Measurements from ENCODE around the gene DMXL2.
"Not testable (repeated sequence)": the region's sequence is repeated elsewhere in the genome, so short reads cannot be mapped to it uniquely, and the experiment has no call there.

The DMXL2 gene

DNA sequence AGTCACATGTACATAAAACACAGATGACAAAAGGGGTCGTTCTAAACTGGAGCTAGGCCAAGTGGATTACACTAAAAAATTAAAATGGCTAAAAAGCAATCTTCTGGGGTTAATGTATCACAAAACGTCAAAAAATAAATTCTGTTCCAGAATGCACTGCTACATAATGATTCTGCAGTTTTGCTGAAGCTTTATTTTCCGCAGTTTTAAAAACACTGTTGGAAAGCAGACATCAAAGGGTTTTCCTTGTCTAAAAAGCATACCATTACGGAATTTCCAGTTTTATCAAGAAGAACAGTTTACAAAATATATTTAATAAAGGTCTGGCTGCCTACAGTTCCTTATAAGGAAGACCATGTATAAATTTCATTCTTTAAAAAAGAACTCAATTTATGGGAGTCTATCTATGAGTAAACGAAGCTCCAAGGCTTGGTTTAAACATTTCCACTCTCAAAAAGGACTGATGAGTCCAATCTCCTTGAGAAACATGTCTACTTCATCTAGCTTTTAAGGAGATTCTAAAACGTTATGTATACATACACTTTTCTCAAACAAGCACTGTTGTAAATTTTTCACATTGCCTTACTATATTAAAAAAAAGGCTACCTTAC, 1.3 kb downstream of the DMXL2 start:
- no peak for DNase-seq

DNA sequence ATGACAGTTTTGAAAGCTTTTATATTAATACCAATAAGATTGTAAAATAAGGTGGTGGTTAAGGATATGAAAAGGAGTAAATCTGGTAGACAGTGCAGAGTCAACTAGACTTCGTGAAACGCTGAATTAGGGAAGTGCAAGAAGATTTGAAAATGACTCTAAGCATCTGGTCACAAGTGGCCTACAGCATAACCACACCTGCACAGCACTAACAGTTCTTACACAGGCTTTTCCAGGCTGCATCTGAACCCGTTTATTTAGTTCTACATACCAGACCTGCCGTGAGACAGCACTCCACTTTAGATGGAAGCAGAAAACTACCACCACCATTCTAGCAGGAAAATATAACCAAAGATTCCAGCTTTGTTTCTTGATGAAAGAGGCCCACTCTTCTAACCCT, 1.9 kb downstream of the DMXL2 start:
- DNase-seq = no peak

- no peak for DNase-seq
These were observed 2.4 kb downstream of the DMXL2 start for GRCh38 chr15:51620122-51620521.

GRCh38 chr15:51619331-51620035, 3.1 kb downstream of the DMXL2 start:
- no peak for DNase-seq

- no peak for DNase-seq
These were observed 4.7 kb downstream of the DMXL2 start for GRCh38 chr15:51617886-51618285.

GRCh38 chr15:51613951-51614350, 8.6 kb downstream of the DMXL2 start:
- DNase-seq = no peak

GRCh38 chr15:51612669-51613068, 9.9 kb downstream of the DMXL2 start:
- DNase-seq = not testable (repeated sequence)

GRCh38 chr15:51603462-51603948, 19.1 kb downstream of the DMXL2 start:
- DNase-seq = not testable (repeated sequence)

- DNase-seq = no peak
These were observed 19.6 kb downstream of the DMXL2 start for GRCh38 chr15:51603002-51603401.

DNA sequence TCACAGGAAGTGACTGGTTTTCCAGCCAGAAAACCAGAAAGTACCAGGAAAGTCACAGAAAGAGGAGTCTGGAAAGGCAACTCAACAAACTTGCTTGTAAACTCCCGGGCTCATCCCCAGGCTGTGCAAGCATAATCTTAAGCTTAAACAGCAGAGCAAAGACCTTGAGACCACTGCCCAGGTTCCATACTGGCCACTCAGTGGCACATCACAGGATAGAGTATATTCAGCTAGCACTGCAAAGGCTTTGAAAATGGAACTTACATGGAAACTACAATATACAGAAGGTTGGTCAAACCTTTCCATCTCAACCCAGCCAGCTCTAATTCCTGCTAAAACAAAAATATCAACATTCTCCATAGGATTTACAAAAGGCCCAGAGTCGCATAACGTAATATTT, 20.1 kb downstream of the DMXL2 start:
- DNase-seq = no peak

- DNase-seq = no peak
These were observed 20.8 kb downstream of the DMXL2 start for GRCh38 chr15:51601801-51602200.

DNA sequence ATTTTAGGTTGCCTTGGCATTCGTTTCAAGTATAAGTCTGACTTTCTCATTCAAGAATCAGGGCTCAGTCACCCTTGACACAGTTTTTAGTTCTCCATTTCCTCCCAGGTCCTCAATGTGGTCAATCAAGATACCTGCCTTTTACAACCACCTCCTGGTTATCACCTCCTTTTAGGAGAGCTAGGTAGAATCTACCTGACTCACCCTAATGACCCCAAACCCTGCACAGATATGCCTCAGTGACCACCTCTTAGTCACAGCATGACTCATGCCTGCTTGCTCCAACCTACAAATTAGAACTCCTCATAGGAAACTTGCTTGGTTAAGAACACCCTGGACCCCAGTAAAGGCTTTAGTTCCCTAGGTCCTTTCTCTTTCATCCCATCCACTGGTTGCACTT, 22.5 kb downstream of the DMXL2 start:
- DNase-seq = no peak

GRCh38 chr15:51589881-51590568, 32.5 kb downstream of the DMXL2 start:
- DNase-seq = no peak

GRCh38 chr15:51588966-51589365, 33.6 kb downstream of the DMXL2 start:
- DNase-seq = no peak

DNA sequence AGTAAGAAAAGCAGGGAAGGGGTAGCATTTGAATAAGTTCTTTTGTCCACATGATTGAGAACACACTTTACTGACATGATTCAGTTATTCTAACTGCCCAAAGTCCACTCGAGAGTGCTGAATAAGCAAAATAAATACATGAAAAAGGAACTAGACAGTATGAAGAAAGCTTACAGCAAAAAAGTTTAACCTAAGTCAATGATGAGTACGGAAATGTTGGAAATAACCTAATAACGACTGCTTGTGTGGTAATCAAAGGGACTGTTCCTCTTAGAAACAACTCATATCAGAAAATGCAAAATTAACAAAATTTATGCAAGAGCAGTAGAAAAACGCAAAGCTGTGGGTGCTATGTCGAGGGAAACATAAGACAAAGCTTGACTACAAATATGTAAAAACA, 36.6 kb downstream of the DMXL2 start:
- no peak for DNase-seq

GRCh38 chr15:51580982-51581381, 41.6 kb downstream of the DMXL2 start:
- DNase-seq = no peak

GRCh38 chr15:51580385-51580784, 42.2 kb downstream of the DMXL2 start:
- DNase-seq = no peak

DNA sequence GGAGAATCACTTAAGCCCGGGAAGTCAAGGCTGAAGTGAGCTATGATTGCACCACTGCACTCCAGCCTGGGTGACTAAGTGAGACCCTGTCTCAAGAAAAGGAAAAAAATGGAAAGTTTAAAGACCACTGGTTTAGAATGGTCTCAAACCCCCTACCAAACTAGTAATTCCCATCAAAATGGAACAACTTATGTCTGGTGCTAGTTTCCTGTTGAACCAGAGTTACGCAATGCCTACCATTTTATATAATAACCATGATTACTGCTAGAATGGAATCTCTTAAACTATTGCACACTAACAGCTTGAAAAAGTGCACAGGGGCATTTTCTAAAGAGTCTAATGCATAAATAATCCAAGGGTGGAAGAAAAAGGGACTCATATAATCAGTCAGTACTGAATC, 43.6 kb downstream of the DMXL2 start:
- no peak for DNase-seq

- no peak for DNase-seq
These were observed 44.8 kb downstream of the DMXL2 start for GRCh38 chr15:51577636-51578304.

- no peak for DNase-seq
These were observed 45.6 kb downstream of the DMXL2 start for GRCh38 chr15:51576911-51577500.

DNA sequence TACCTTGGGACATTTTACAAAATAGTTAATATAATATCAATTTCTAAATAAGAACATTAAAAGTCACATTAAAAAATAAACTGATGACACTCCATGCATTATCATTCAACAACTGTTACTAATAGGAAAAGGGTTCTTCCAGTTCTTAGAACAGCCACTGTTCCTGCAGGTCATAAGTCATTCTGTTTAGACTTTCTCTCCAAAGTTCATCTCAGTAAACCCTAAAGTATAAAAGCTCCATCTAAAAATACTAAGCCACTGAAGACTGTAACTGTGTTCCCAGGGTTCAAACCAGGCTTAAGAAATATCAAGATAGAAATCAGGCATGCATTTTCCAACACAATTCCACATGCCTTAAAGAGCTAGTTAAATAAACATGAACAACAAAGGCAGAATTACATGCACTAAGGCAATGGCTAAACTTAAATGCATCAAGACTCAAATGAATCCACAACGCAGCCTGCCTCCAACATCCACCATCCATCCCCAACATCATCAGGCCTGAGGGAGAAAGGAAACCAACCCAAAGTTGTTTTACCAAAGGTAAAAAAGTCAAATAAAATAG, 46.2 kb downstream of the DMXL2 start:
- DNase-seq = no peak

- DNase-seq = no peak
These were observed 46.8 kb downstream of the DMXL2 start for GRCh38 chr15:51575775-51576174.

DNA sequence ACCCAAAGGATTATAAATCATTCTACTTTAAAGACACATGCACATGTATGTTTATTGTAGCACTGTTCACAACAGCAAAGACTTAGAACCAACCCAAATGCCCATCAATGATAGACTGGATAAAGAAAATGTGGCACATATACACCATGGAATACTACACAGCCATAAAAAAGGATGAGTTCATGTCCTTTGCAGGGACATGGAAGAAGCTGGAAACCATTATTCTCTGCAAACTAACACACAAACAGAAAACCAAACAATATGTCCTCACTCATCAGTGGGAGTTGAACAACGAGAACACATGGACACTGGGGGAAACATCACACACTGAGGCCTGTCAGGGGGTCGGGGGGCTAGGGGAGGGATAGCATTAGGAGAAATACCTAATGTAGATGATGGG, 49.2 kb downstream of the DMXL2 start:
- DNase-seq = not testable (repeated sequence)
